ENCODE results near the gene OR10H4.

The OR10H4 gene

GRCh38 chr19:15962319-15962718 is 13.5 kb downstream of the OR10H4 start:
- ATAC-seq: no peak
- TF ChIP-seq ZFP30 (CRISPR knock-in tag; IDR thresholded peaks at IDR 0.05): no peak
- no peak for TF ChIP-seq ZC3H10 (CRISPR knock-in tag; IDR thresholded peaks at IDR 0.05)
- TF ChIP-seq TSHZ2 (CRISPR knock-in tag; IDR thresholded peaks at IDR 0.05): no peak
- TF ChIP-seq OSR1 (CRISPR knock-in tag; IDR thresholded peaks at IDR 0.05): no peak
- TF ChIP-seq TCF4 (CRISPR knock-in tag; IDR thresholded peaks at IDR 0.05; ENCODE audit: borderline replicate concordance): no peak
- TF ChIP-seq CREB5 (CRISPR knock-in tag; IDR thresholded peaks at IDR 0.05; ENCODE audit: low read depth): no peak
- TF ChIP-seq PPARA (CRISPR knock-in tag; IDR thresholded peaks at IDR 0.05; ENCODE audit: borderline replicate concordance): no peak
- TF ChIP-seq ESRRG (CRISPR knock-in tag; IDR thresholded peaks at IDR 0.05): no peak
- TF ChIP-seq ZFP3 (CRISPR knock-in tag; IDR thresholded peaks at IDR 0.05): no peak
- no peak for TF ChIP-seq POU6F1 (CRISPR knock-in tag; IDR thresholded peaks at IDR 0.05; ENCODE audit: borderline replicate concordance, low read depth)
- no peak for TF ChIP-seq CSRNP3 (CRISPR knock-in tag; IDR thresholded peaks at IDR 0.05)
- no peak for TF ChIP-seq ISL1 (CRISPR knock-in tag; IDR thresholded peaks at IDR 0.05)
- TF ChIP-seq ZNF565 (CRISPR knock-in tag; conservative IDR thresholded peaks at IDR 0.05; ENCODE audit: low read depth): no peak
- TF ChIP-seq CSDC2 (CRISPR knock-in tag; IDR thresholded peaks at IDR 0.05): no peak

GRCh38 chr19:15964231-15964630 is 15.4 kb downstream of the OR10H4 start:
- no peak for ATAC-seq
- no peak for TF ChIP-seq ZNF70 (CRISPR knock-in tag; IDR thresholded peaks at IDR 0.05)
- TF ChIP-seq PATZ1 (CRISPR knock-in tag; IDR thresholded peaks at IDR 0.05; ENCODE audit: borderline replicate concordance): no peak
- no peak for TF ChIP-seq RARB (CRISPR knock-in tag; IDR thresholded peaks at IDR 0.05)
- no peak for TF ChIP-seq CREB5 (CRISPR knock-in tag; IDR thresholded peaks at IDR 0.05; ENCODE audit: low read depth)
- no peak for TF ChIP-seq ZFP30 (CRISPR knock-in tag; IDR thresholded peaks at IDR 0.05)
- no peak for TF ChIP-seq ZNF8 (CRISPR knock-in tag; IDR thresholded peaks at IDR 0.05)
- TF ChIP-seq CSDC2 (CRISPR knock-in tag; IDR thresholded peaks at IDR 0.05): no peak
- no peak for TF ChIP-seq ZC3H10 (CRISPR knock-in tag; IDR thresholded peaks at IDR 0.05)
- TF ChIP-seq ZNF565 (CRISPR knock-in tag; conservative IDR thresholded peaks at IDR 0.05; ENCODE audit: low read depth): no peak
- TF ChIP-seq ARNTL (CRISPR knock-in tag; IDR thresholded peaks at IDR 0.05; ENCODE audit: borderline replicate concordance, low read depth): no peak
- no peak for TF ChIP-seq ESRRG (CRISPR knock-in tag; IDR thresholded peaks at IDR 0.05)
- TF ChIP-seq GLIS3 (CRISPR knock-in tag; IDR thresholded peaks at IDR 0.05): no peak
- TF ChIP-seq BACH2 (CRISPR knock-in tag; IDR thresholded peaks at IDR 0.05; ENCODE audit: borderline replicate concordance): no peak
